T-helper 17 cell (primary cell): ENCODE data around the gene PACRG. TPM values are rescaled to one million over a fixed set of nuclear protein-coding genes. Genes with fewer than 3 reads are reported as not detected.

Experiments used
- ATAC-seq: fragments of 150-1000 bp; cut with Tn5 transposase; 2 replicates; pipeline ENCODE4 v1.10.0; 2021; ENCODE audit warnings: mild to moderate bottlenecking, moderate library complexity
- DNase-seq, 3 donors: peaks; one replicate each; pipeline versions ENCODE4 v3.0.0 to v3.0.0-alpha.2; 2020 to 2021
- H3K9me3 ChIP-seq: one replicate; pipeline ENCODE4 v1.7.0; 2013; ENCODE audit warnings: low read length, mild to moderate bottlenecking; ENCODE audit not compliant: control insufficient read depth, poor library complexity, severe bottlenecking
- H3K27ac Mint-ChIP-seq: one replicate; pipeline ENCODE4 v1.8.0; 2022; ENCODE audit warnings: mild to moderate bottlenecking, moderate library complexity, mixed read lengths
- H3K27me3 Mint-ChIP-seq: one replicate; pipeline ENCODE4 v1.8.0; 2022; ENCODE audit warnings: mixed read lengths
- H3K36me3 Mint-ChIP-seq: one replicate; pipeline ENCODE4 v1.8.0; 2022; ENCODE audit warnings: low read depth, mixed read lengths
- H3K4me1 Mint-ChIP-seq: one replicate; pipeline ENCODE4 v1.8.0; 2022; ENCODE audit warnings: mild to moderate bottlenecking, mixed read lengths
- H3K4me3 Mint-ChIP-seq: one replicate; pipeline ENCODE4 v1.8.0; 2022; ENCODE audit warnings: mild to moderate bottlenecking, moderate library complexity, mixed read lengths
- total RNA-seq, 4 donors: library from RNA in 2 of 4; stranded (reverse) in 2 of 4; gene quantifications; one replicate each; pipeline ENCODE4 v1.2.3 and lab custom pipeline; 2022 to 2026

The PACRG gene
- total RNA-seq, 2 donors from 2014 or later, result 1.6 to 2.0 TPM

DNA sequence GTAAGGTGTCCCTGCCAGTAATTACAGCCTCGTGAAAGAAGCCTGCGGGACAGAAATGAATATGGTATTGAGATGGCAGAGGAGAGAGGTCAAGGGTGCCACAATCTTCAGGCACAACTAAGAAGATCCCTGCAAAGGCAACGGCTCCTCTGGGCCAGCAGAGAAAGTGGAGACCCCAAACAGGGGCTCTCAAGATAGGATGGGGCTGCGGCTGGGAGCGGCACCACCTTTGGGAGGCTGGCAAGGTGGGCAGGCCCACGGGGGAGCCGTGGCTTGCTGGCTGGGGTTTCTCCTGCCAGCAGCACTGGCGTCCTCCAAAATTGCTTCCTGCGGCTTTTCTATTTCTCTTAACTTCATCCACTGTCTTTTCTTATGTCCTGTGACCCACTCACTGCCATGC, 503.1 kb downstream of the PACRG start:
- Mint-ChIP-seq H3K27me3 (peaks cover 23% of the 10 kb centered on the region), H3K4me1 (no peaks in the 10 kb centered on the region), H3K4me3 (no peak overlapping the region), H3K36me3 (no peaks in the 10 kb centered on the region), H3K27ac (no peak overlapping the region)
- no peak for ATAC-seq
- DNase-seq, result no peak
- H3K9me3 ChIP-seq, result no peaks in the 10 kb centered on the region

DNA sequence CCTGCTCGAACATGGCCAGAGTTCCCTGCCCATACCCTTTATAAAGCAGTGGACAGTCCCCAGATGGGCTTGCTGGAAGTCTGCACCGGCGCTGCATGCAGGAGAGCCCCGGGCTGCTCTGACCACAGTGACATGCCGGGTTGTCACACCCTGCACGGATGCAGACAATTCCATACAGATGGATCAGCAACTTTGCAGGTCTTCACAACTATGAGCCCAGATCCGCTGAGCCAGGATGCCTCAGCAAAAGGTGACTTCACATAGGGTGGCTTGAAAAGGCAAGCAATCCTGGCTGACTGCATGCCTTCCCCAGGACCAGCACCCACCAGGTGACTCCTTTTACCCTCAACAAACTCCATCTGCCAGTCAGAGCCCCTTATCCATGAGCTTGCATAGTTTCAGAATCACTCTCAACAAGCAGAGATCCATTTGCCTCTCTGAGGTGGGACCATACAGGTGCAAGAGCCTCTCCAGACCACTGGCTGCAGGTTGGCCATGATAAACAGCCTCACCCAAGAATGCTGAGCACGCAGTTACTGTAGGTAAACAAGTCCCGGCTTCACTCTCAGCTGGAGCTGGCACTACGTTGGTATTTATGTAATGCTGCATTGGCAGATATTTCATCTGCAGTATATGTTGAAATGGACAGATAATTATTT, 503.7 kb downstream of the PACRG start:
- Mint-ChIP-seq H3K4me3 (no peak overlapping the region), H3K27ac (no peak overlapping the region), H3K36me3 (no peaks in the 10 kb centered on the region), H3K4me1 (no peaks in the 10 kb centered on the region), H3K27me3 (peaks cover 23% of the 10 kb centered on the region)
- ATAC-seq (no peak), DNase-seq (no peak)
- no peaks in the 10 kb centered on the region for H3K9me3 ChIP-seq

DNA sequence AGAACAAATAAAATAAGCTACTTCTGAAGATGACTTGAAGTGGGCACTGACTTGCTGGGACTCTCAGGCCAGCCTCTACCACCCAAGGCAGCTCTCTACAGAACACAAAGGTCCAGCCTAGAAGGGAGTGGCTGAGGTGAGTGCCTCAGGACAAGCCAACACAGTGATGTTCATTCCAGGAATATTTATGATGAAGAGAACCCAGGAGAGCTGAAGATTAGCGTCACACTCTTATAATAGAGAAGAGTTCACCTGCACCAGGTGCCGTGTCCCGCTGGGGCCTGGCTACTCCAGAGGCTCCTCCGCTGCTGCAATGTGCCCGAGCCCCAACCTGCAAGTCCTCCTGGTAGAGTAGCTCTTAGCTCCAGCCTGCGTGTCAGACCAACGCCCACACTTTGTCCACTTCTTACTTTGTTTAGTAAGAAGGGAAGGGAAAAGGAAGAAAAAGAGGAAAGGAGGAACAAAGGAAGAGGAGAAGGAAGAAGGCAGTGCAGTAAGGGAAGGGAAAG, 504.3 kb downstream of the PACRG start:
- Mint-ChIP-seq H3K4me1 (no peaks in the 10 kb centered on the region), H3K27me3 (peaks cover 23% of the 10 kb centered on the region), H3K36me3 (no peaks in the 10 kb centered on the region), H3K4me3 (no peak overlapping the region), H3K27ac (no peak overlapping the region)
- DNase-seq, result no peak
- H3K9me3 ChIP-seq, result no peaks in the 10 kb centered on the region
- no peak for ATAC-seq

DNA sequence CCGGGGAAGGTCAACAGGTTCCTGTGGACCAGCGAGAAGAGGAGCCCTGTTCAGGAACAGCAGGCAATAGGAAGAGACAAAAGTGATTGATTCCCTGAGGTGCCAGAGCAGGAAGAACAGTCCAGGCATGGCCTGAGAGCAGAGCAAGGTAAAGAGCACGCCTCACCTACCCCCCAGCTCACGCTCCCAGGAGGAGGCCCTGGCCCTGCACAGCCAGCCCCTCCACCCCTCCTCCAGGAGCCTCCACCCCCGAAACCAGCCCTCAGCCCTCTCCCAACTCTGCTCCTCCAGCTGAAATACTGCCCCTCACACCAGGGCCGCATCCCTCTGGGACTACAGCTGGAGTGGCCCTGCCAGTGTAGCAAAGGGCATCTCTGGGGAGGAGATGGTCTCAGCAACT, 504.9 kb downstream of the PACRG start:
- DNase-seq (no peak), ATAC-seq (no peak)
- no peaks in the 10 kb centered on the region for H3K9me3 ChIP-seq
- Mint-ChIP-seq H3K4me3 (no peak overlapping the region), H3K27ac (no peak overlapping the region), H3K36me3 (no peaks in the 10 kb centered on the region), H3K27me3 (peaks cover 23% of the 10 kb centered on the region), H3K4me1 (no peaks in the 10 kb centered on the region)

DNA sequence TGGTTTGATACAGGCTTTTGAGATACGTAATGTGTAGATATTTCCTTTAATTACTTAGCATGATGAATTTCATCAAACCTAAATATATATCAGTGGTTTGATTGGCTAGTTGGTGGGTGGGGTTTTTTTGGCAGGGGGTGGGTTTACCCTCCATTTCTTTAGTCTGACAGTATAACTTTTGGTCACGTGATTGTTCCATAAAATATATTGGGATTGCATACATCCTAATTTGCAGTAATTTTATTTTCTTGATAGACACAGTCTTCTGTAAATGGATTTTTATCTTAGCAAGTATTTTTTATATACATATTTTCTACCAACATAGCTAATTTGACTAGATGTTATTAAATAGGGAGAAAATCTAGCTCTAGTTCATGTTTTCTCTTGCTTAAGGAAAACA, 509.3 kb downstream of the PACRG start:
- DNase-seq (no peak), ATAC-seq (no peak)
- peaks cover 11% of the 10 kb centered on the region for H3K27me3 Mint-ChIP-seq
- no peak overlapping the region for H3K4me3 Mint-ChIP-seq
- H3K27ac Mint-ChIP-seq, result no peak overlapping the region
- H3K9me3 ChIP-seq, result no peaks in the 10 kb centered on the region
- H3K36me3 Mint-ChIP-seq, result no peaks in the 10 kb centered on the region
- no peaks in the 10 kb centered on the region for H3K4me1 Mint-ChIP-seq

DNA sequence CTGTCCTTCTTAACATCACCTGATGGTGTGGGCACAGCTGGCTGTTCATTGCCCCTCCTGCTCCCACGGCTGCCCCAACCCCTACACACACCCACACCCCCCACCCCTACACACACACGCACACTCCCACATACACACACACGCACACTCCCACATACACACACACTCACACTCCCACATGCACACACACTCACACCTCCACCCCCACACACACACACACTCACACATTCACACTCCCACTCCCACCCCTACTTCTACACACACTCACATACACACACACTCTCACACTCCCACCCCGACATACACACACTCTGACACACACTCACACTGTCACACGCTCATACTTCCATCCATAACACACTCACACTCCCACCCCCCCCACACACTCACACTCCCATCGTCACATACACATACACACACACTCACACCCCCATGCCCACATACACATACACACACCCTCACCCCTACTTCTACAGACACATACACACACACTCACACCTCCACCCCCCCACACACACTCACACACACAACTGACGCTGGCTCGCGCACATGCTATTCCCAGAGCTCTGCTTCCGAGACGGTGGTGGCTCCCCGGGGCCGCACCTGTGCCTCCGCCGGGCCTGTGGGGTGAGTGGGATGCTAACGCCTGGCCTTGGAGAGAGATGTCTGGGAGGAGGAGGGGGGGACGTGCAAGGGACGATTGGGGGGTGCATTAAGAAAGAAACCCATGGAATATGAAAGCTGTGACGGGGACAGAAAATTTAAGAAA, 512.0 kb downstream of the PACRG start:
- no peaks in the 10 kb centered on the region for H3K4me1 Mint-ChIP-seq
- no peak for ATAC-seq
- no peak overlapping the region for H3K4me3 Mint-ChIP-seq

GRCh38 chr6:163240556-163240955, 512.8 kb downstream of the PACRG start:
- no peaks in the 10 kb centered on the region for H3K9me3 ChIP-seq
- Mint-ChIP-seq H3K27ac (no peak overlapping the region), H3K36me3 (no peaks in the 10 kb centered on the region), H3K4me3 (no peak overlapping the region), H3K4me1 (no peaks in the 10 kb centered on the region), H3K27me3 (no peaks in the 10 kb centered on the region)
- ATAC-seq (no peak), DNase-seq (no peak)

More for the DNA sequence above, 512.0 kb downstream of the PACRG start:
- H3K27ac Mint-ChIP-seq, result no peak overlapping the region
- H3K36me3 Mint-ChIP-seq, result no peaks in the 10 kb centered on the region
- DNase-seq, result no peak
- H3K9me3 ChIP-seq, result no peaks in the 10 kb centered on the region
- H3K27me3 Mint-ChIP-seq, result peaks cover 7% of the 10 kb centered on the region

DNA sequence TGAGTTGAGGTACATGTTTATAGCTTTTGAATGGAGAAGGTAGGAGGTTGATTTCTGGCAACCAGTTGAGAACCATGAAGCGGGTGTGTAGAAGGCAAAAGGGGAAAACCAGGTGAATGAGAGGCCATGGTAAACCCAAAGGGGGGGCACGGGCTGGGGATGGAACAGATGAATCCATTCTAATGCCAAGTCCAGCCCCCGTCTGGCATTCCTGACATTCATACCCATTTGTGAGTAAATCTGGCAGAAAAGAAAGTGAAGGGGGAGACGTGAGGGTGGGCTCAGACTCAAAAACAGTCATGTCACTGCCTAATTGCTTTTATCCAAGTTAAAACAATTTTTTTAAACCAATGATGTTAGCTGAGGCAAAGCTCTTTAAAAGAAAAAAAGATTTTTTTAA, 513.9 kb downstream of the PACRG start:
- no peak overlapping the region for H3K4me3 Mint-ChIP-seq
- H3K9me3 ChIP-seq, result no peaks in the 10 kb centered on the region
- peaks cover 8% of the 10 kb centered on the region for H3K27me3 Mint-ChIP-seq
- no peak for DNase-seq
- no peaks in the 10 kb centered on the region for H3K36me3 Mint-ChIP-seq
- no peaks in the 10 kb centered on the region for H3K4me1 Mint-ChIP-seq
- ATAC-seq, result no peak
- no peak overlapping the region for H3K27ac Mint-ChIP-seq

DNA sequence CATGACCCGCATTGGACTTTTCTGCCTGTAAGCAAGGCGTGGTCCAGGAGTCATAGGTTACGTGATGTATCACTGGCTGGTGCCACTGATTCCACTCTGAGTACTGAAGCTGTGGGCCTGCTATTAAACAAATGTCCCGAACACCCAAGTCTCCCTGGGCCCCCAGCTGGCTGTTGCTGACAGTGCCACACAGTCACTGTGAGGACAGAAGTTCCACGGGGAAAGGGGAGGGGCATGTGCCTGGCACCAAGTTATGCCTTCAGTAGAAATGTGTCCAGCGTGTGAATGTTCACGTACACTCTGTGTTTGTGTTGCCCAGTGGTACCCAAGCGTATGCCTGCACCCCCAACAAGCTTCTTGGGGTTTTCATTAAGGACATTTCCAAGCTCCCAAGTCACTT, 515.3 kb downstream of the PACRG start:
- Mint-ChIP-seq H3K4me3 (no peak overlapping the region), H3K27me3 (peaks cover 17% of the 10 kb centered on the region), H3K27ac (no peak overlapping the region), H3K4me1 (no peaks in the 10 kb centered on the region), H3K36me3 (no peaks in the 10 kb centered on the region)
- no peak for ATAC-seq
- DNase-seq, result no peak
- no peaks in the 10 kb centered on the region for H3K9me3 ChIP-seq

DNA sequence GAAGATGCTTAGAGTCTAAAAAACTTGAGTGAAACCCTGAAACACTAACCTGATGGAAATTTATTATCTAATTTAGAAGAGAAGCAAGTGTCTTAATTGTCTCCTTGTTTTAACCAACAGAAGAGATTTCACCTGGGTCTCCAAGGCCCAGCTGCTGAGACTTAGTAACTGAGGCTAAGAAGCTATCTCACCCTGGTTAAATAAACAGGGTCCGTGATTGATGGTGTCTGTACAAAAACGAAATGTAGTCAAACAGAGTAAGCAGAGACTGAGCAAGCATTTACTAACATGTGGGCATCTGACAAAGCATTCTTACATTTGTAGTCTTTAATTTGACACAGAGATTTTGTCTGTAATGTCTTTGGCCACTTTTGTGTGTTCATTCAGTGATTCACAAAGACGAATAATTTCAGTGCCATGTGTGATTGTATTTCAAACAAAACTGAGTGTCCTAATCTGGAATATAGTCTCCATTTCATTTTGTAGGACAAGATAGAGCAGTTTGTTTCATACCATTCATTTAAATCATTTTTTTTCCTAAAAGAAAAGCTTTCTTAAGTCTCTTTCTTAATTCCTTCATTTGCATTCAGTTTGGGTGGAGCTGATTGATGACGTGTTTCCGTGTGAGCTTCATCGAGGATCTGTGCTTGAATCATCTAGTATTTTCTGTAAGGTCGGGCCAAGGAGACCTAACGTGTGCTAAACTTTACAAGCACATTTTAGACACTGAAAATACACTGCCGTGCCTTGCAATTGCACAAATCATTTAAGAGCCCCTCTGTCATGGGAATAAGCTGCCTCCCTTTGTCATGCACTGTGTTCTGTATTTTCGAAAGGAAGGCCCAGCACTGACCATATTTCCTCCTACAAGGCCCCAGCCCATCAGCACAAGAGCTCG, 516.2 kb downstream of the PACRG start:
- Mint-ChIP-seq H3K36me3 (no peaks in the 10 kb centered on the region), H3K27ac (no peak overlapping the region), H3K4me3 (no peak overlapping the region), H3K27me3 (peaks cover 23% of the 10 kb centered on the region), H3K4me1 (no peaks in the 10 kb centered on the region)
- no peaks in the 10 kb centered on the region for H3K9me3 ChIP-seq
- no peak for DNase-seq
- ATAC-seq, result no peak

- peaks cover 4% of the 10 kb centered on the region for H3K4me1 Mint-ChIP-seq
- ATAC-seq, result no peak
- no peak overlapping the region for H3K27ac Mint-ChIP-seq
- no peaks in the 10 kb centered on the region for H3K36me3 Mint-ChIP-seq
- peaks cover 40% of the 10 kb centered on the region for H3K27me3 Mint-ChIP-seq
- no peak overlapping the region for H3K4me3 Mint-ChIP-seq
- H3K9me3 ChIP-seq, result no peaks in the 10 kb centered on the region
- DNase-seq, result no peak
Measured at GRCh38 chr6:163248051-163248450, 520.3 kb downstream of the PACRG start.

DNA sequence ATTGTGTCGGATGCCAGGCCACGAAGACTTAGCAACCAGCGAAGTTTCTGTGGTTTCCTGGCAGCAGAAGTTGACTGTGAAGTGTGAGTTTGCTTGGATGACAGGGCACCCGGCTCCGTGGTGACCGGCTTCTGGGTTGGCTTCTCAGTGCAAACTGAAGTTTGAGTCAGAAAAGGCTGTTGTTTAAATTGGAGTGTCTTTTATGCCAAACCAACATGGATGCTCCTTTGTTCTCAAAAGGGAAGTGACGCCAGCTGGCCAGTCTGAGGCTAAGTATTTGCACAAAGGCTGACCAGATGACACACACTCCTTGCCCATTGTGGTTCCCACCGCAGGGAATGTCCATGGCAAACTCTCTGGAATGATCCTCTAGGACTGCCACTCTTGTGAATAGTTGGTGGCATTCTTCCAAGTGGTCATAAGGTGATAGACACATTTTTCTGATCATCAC, 521.9 kb downstream of the PACRG start:
- no peaks in the 10 kb centered on the region for H3K9me3 ChIP-seq
- Mint-ChIP-seq H3K4me1 (peaks cover 4% of the 10 kb centered on the region), H3K27ac (no peak overlapping the region), H3K4me3 (no peak overlapping the region), H3K36me3 (no peaks in the 10 kb centered on the region), H3K27me3 (peaks cover 40% of the 10 kb centered on the region)
- DNase-seq (no peak), ATAC-seq (no peak)

DNA sequence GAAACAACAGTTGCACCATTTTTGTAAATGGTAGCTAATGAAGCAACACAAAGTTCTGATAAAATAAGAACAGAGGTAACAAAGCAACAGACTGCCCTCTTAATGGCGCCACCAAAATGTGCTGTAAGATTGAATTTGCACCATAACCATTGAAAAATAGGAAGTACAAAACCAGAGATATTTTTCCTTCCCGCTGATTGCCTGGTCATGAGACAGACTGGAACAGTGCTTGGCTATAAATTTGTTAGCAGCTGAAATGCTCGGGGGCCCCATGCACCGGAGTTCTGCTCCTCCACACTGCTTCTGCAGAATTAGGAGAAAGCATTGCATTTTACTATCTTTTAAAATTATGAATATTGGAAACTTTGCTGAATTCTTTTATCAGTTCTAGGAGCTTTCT, 522.3 kb downstream of the PACRG start:
- DNase-seq (no peak), ATAC-seq (no peak)
- Mint-ChIP-seq H3K4me1 (peaks cover 4% of the 10 kb centered on the region), H3K4me3 (no peak overlapping the region), H3K27me3 (peaks cover 40% of the 10 kb centered on the region), H3K36me3 (no peaks in the 10 kb centered on the region), H3K27ac (no peak overlapping the region)
- H3K9me3 ChIP-seq, result no peaks in the 10 kb centered on the region
